OCI-LY1 (cell line): ENCODE measurements around the gene S1PR5.

Experiments used
- H2AFZ ChIP-seq: fragments of 200-600 bp; sonication (generic), shearing (Covaris generic); 2 replicates; pipeline ENCODE4 v1.6.0; 2014; ENCODE audit warnings: antibody characterized with exemption, mild to moderate bottlenecking, low read length
- H3F3A ChIP-seq: fragments of 200-600 bp; sonication (generic), shearing (Covaris generic); 2 replicates; pipeline ENCODE4 v1.6.0; 2014; ENCODE audit warnings: mild to moderate bottlenecking, antibody characterized with exemption, low read length, moderate library complexity; ENCODE audit not compliant: insufficient read depth
- H3K27ac ChIP-seq: fragments of 200-600 bp; sonication (generic); 2 replicates; pipeline ENCODE4 v1.5.1; 2014; ENCODE audit warnings: low read length, mixed run types, mild to moderate bottlenecking, low read depth; ENCODE audit not compliant: poor library complexity, severe bottlenecking
- H3K27me3 ChIP-seq: fragments of 200-600 bp; sonication (generic); 2 replicates; pipeline ENCODE4 v1.6.0; 2014; ENCODE audit warnings: antibody characterized with exemption, mild to moderate bottlenecking, low read length, moderate library complexity; ENCODE audit not compliant: insufficient read depth
- H3K36me3 ChIP-seq: fragments of 200-600 bp; sonication (generic); 2 replicates; pipeline ENCODE4 v1.6.1; 2014; ENCODE audit warnings: mild to moderate bottlenecking, antibody characterized with exemption, low read length, moderate library complexity, mixed read lengths; ENCODE audit not compliant: insufficient read depth
- H3K4me1 ChIP-seq: fragments of 200-600 bp; sonication (generic); 2 replicates; pipeline ENCODE4 v1.5.1; 2014; ENCODE audit warnings: mild to moderate bottlenecking, low read length, moderate library complexity; ENCODE audit not compliant: insufficient read depth, severe bottlenecking
- H3K4me2 ChIP-seq: fragments of 200-600 bp; sonication (generic), shearing (Covaris generic); 2 replicates; pipeline ENCODE4 v1.6.1; 2014; ENCODE audit warnings: low read length
- H3K4me3 ChIP-seq: fragments of 200-600 bp; sonication (generic); 2 replicates; pipeline ENCODE4 v1.5.1; 2014; ENCODE audit warnings: low read length, low read depth, mild to moderate bottlenecking, mixed read lengths; ENCODE audit not compliant: poor library complexity, severe bottlenecking
- H3K79me2 ChIP-seq: fragments of 200-600 bp; shearing (Covaris generic); 2 replicates; pipeline ENCODE4 v1.6.1; 2016; ENCODE audit warnings: mixed run types, low read length, mixed read lengths; ENCODE audit not compliant: insufficient read depth
- H3K9ac ChIP-seq: fragments of 200-600 bp; sonication (generic), shearing (Covaris generic); 2 replicates; pipeline ENCODE4 v1.6.1; 2014; ENCODE audit warnings: mild to moderate bottlenecking, low read length, mixed read lengths
- H3K9me2 ChIP-seq: fragments of 200-600 bp; sonication (generic), shearing (Covaris generic); 2 replicates; pipeline ENCODE4 v1.6.1; 2014; ENCODE audit warnings: low read depth, mild to moderate bottlenecking, low read length, mixed read lengths
- H3K9me3 ChIP-seq: fragments of 200-600 bp; shearing (Covaris generic); 2 replicates; pipeline ENCODE4 v1.6.1; 2014; ENCODE audit warnings: low read length, mixed read lengths
- H4K20me1 ChIP-seq: fragments of 200-600 bp; sonication (generic), shearing (Covaris generic); 2 replicates; pipeline ENCODE4 v1.6.0; 2016; ENCODE audit warnings: mild to moderate bottlenecking, low read length; ENCODE audit not compliant: insufficient read depth
- CTCF ChIP-seq: fragments of 200-600 bp; sonication (generic), shearing (Covaris generic); IDR thresholded peaks from 2 replicates; pipeline ENCODE4 v1.5.1; 2017; ENCODE audit warnings: mild to moderate bottlenecking, antibody characterized with exemption, low read length, moderate library complexity, mixed read lengths
- EZH2 ChIP-seq: fragments of 200-600 bp; sonication (generic), shearing (Covaris generic); IDR thresholded peaks from 2 replicates; pipeline ENCODE4 v1.8.0; 2017; ENCODE audit warnings: borderline replicate concordance, mixed run types, mild to moderate bottlenecking, antibody characterized with exemption, low read length, moderate library complexity, mixed read lengths

The S1PR5 gene

GRCh38 chr19:10519421-10519820 lies 2.2 kb upstream of the S1PR5 start:
- Histone ChIP-seq H3K4me3 (no peak overlapping the region), H3F3A (no peaks in the 10 kb centered on the region), H3K27ac (no peak overlapping the region), H4K20me1 (no peaks in the 10 kb centered on the region), H3K4me1 (no peaks in the 10 kb centered on the region), H2AFZ (no peak overlapping the region), H3K27me3 (peaks cover 12% of the 10 kb centered on the region; the same call in 1 of the 2 replicates), H3K9me3 (no peaks in the 10 kb centered on the region), H3K36me3 (no peaks in the 10 kb centered on the region), H3K79me2 (no peaks in the 10 kb centered on the region), H3K9ac (no peak overlapping the region), H3K9me2 (no peaks in the 10 kb centered on the region), H3K4me2 (no peak overlapping the region)
- TF ChIP-seq CTCF = no peak

GRCh38 chr19:10518444-10519361 lies 1.5 kb upstream of the S1PR5 start:
- Histone ChIP-seq H3K9me2 (no peaks in the 10 kb centered on the region), H3F3A (no peaks in the 10 kb centered on the region), H3K4me2 (no peak overlapping the region), H3K4me1 (no peaks in the 10 kb centered on the region), H3K27ac (no peak overlapping the region), H4K20me1 (no peaks in the 10 kb centered on the region), H2AFZ (no peak overlapping the region), H3K4me3 (no peak overlapping the region), H3K9ac (no peak overlapping the region), H3K79me2 (no peaks in the 10 kb centered on the region), H3K9me3 (no peaks in the 10 kb centered on the region), H3K36me3 (no peaks in the 10 kb centered on the region), H3K27me3 (0 out of 2 replicates have a peak, but pooled peaks cover 8% of the 10 kb centered on the region)
- TF ChIP-seq EZH2 (no peak), CTCF (no peak)

GRCh38 chr19:10517760-10518443 lies 655 bp upstream of the S1PR5 start:
- Histone ChIP-seq H3K4me3 (no peak overlapping the region), H3K9ac (no peak overlapping the region), H3K9me2 (no peaks in the 10 kb centered on the region), H3K4me2 (no peak overlapping the region), H3K9me3 (no peaks in the 10 kb centered on the region), H3K79me2 (no peaks in the 10 kb centered on the region), H3F3A (no peaks in the 10 kb centered on the region), H3K27me3 (0 out of 2 replicates have a peak, but pooled peaks cover 8% of the 10 kb centered on the region), H3K4me1 (no peaks in the 10 kb centered on the region), H3K36me3 (no peaks in the 10 kb centered on the region), H4K20me1 (no peaks in the 10 kb centered on the region), H3K27ac (no peak overlapping the region), H2AFZ (no peak overlapping the region)
- TF ChIP-seq EZH2 (no peak), CTCF (no peak)
